ENCODE results near the gene SCUBE1.

DNA sequence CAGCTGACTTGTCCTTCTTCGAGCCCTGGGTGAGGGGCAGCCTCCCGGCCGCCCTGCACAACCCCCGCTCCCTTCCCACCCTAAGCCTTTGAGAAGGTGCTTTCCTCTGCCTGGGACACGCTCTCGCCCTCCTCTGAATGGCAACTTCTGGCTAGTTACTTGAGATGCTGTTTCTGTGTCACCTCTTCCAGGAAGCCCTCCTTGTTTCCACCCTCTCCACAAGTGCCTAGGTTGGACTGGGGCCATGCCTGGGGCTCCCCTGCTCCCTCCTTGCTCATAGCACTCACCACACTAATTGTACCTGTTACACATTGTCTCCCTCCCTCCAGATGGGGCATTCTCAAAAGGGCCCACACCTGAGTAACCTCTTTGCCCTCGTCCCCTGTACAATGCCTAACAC lies 72.2 kb downstream of the SCUBE1 start:
- no peak for TF ChIP-seq GATA2 (IDR thresholded peaks at IDR 0.05; ENCODE audit: low read depth, low read length)
- TF ChIP-seq GATA3 (IDR thresholded peaks at IDR 0.05; ENCODE audit: low read depth, low read length): no peak
